Breast epithelium (tissue), 3 donors: ENCODE results near the gene MRGPRG.

Experiments
- POLR2A ChIP-seq: fragments of 450-650 bp; IDR thresholded peaks from one replicate; pipeline ENCODE4 v1.6.1; 2016; ENCODE audit warnings: antibody characterized with exemption, mild to moderate bottlenecking, moderate library complexity
- TF ChIP-seq, protein P1 (sequence below), 3 donors: fragments of 450-650 bp; IDR thresholded peaks; one replicate each; pipeline ENCODE4 v1.5.1; 2016 to 2017; ENCODE audit warnings: antibody characterized with exemption in 3 of 3, mild to moderate bottlenecking in 3 of 3, moderate library complexity in 3 of 3

DNA sequence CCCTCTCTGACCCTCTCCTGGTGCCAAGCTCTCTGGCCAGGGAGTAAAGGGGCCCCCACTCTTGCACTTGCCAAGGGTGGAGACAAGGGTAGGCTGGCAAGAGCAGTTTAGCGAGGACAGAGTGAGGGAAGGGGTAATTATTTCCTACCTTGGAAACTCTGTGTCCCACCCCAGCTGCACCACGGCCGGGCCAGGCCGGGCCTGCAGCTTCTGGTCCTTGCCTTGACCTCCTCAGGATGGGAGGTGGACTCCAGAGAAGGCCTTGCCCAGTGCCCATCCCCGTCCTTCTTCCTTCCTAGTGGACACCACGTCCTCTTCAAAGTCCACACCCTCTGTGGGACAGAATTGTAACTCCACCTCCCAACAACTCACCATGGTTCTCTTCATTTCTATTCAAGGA is 35.1 kb downstream of the MRGPRG start:
- TF ChIP-seq, protein P1, sequence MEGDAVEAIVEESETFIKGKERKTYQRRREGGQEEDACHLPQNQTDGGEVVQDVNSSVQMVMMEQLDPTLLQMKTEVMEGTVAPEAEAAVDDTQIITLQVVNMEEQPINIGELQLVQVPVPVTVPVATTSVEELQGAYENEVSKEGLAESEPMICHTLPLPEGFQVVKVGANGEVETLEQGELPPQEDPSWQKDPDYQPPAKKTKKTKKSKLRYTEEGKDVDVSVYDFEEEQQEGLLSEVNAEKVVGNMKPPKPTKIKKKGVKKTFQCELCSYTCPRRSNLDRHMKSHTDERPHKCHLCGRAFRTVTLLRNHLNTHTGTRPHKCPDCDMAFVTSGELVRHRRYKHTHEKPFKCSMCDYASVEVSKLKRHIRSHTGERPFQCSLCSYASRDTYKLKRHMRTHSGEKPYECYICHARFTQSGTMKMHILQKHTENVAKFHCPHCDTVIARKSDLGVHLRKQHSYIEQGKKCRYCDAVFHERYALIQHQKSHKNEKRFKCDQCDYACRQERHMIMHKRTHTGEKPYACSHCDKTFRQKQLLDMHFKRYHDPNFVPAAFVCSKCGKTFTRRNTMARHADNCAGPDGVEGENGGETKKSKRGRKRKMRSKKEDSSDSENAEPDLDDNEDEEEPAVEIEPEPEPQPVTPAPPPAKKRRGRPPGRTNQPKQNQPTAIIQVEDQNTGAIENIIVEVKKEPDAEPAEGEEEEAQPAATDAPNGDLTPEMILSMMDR (IDR thresholded peaks at IDR 0.05) = no peak
- no peak for TF ChIP-seq POLR2A
